Lower lobe of right lung (tissue), 2 donors: Measurements from ENCODE around the gene VASH2. TPM values are rescaled to one million over a fixed set of nuclear protein-coding genes. Genes with fewer than 3 reads are reported as not detected.
A peak's percentile ranks its signal among the peaks of the same experiment; 100 is the strongest.

Source experiments
- ATAC-seq, 2 donors: fragments of 200-7000 bp; cut with Tn5 transposase; one replicate each; pipeline ENCODE4 v1.9.1; 2020 to 2022; ENCODE audit warnings: mild to moderate bottlenecking in 2 of 2, moderate library complexity in 2 of 2
- DNase-seq: peaks from one replicate; pipeline ENCODE4 v3.0.0-alpha.2; 2020
- H3K27ac ChIP-seq: fragments of 200-600 bp; one replicate; pipeline ENCODE4 v1.8.0; 2022
- H3K27me3 ChIP-seq: fragments of 200-600 bp; one replicate; pipeline ENCODE4 v1.8.0; 2022; ENCODE audit warnings: low read depth
- H3K36me3 ChIP-seq: fragments of 200-600 bp; one replicate; pipeline ENCODE4 v1.8.0; 2022; ENCODE audit warnings: mild to moderate bottlenecking
- H3K4me1 ChIP-seq: fragments of 200-600 bp; one replicate; pipeline ENCODE4 v1.8.0; 2022
- H3K4me3 ChIP-seq: fragments of 200-600 bp; one replicate; pipeline ENCODE4 v1.8.0; 2022; ENCODE audit warnings: mild to moderate bottlenecking
- H3K9me3 ChIP-seq: fragments of 200-600 bp; one replicate; pipeline ENCODE4 v1.8.0; 2022
- CTCF ChIP-seq: fragments of 200-600 bp; IDR thresholded peaks from one replicate; pipeline ENCODE4 v1.8.0; 2022; ENCODE audit warnings: antibody characterized with exemption, mild to moderate bottlenecking
- intact Hi-C: fragments of 100-400 bp; cut with DNase I; formaldehyde crosslinking; loops from one replicate; pipeline ENCODE4 v1.11.0; 2022
- total RNA-seq: library from RNA; stranded (reverse); fragmentation: NEBNext Ultra II Directional; extraction: Animal tissue kit (Norgen Biotek cat#: 25700); gene quantifications from one replicate; pipeline ENCODE4 v1.2.1, GENCODE V29; 2021
- donor health status: DM: no; HTN: yes; CAD: no; lungs with severe emphysema.

The VASH2 gene
- total RNA-seq, 1 donor from 2014 or later: 1.6 TPM

GRCh38 chr1:213008564-213008963 is 58.2 kb downstream of the VASH2 start:
- intact Hi-C loops: no loop called here
- DNase-seq: no peak
- no peak for TF ChIP-seq CTCF
- Histone ChIP-seq H3K27me3 (no peaks in the 10 kb centered on the region), H3K9me3 (no peaks in the 10 kb centered on the region), H3K36me3 (peaks cover 79% of the 10 kb centered on the region), H3K27ac (no peak overlapping the region), H3K4me1 (peaks cover 3% of the 10 kb centered on the region), H3K4me3 (no peak overlapping the region)
- ATAC-seq: no peak

DNA sequence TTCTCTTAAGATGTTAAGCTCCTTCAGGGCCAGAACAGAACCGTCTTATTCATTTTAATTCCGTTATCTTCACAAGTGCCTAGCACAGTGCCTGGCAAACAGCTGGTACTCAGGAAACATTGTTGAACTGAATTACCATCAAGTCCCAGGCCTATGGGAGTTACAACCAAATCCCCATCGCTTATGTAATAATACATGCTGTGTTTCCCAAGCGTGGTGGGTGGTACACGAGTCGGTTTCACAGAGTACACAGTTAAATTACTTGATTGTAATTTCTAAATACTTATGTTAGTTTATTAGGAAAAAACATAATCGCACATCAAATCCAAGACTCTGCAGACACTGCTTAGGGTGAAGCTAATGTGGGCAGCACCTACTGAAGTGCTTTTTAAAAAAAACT is 64.3 kb downstream of the VASH2 start:
- H3K9me3 ChIP-seq: no peaks in the 10 kb centered on the region
- H3K27ac ChIP-seq: peak overlapping the region; percentile 94
- no peak for DNase-seq
- ATAC-seq: peak in 1 of 2 donors; percentile 10
- intact Hi-C loops: no loop called here
- peak overlapping the region; percentile 93 for H3K4me3 ChIP-seq
- peaks cover 29% of the 10 kb centered on the region for H3K36me3 ChIP-seq
- H3K27me3 ChIP-seq: no peaks in the 10 kb centered on the region
- H3K4me1 ChIP-seq: peaks cover 19% of the 10 kb centered on the region
- no peak for TF ChIP-seq CTCF

- Histone ChIP-seq H3K27me3 (no peaks in the 10 kb centered on the region), H3K27ac (peak within 1 kb of the TSS; percentile 94), H3K36me3 (peaks cover 26% of the 10 kb centered on the region), H3K9me3 (no peaks in the 10 kb centered on the region), H3K4me3 (peak within 1 kb of the TSS; percentile 93), H3K4me1 (peaks cover 19% of the 10 kb centered on the region)
- peak; percentile 98 for DNase-seq
- no peak for TF ChIP-seq CTCF
- intact Hi-C loops: no loop called here
- ATAC-seq: peak; percentile 99
Measured at GRCh38 chr1:213015099-213016050, 65.0 kb downstream of the VASH2 start, which contains the start of gene ANGEL2. ANGEL2 (minus strand) TSS chr1:213015867; CDS start chr1:213015671, 196 bp downstream.

DNA sequence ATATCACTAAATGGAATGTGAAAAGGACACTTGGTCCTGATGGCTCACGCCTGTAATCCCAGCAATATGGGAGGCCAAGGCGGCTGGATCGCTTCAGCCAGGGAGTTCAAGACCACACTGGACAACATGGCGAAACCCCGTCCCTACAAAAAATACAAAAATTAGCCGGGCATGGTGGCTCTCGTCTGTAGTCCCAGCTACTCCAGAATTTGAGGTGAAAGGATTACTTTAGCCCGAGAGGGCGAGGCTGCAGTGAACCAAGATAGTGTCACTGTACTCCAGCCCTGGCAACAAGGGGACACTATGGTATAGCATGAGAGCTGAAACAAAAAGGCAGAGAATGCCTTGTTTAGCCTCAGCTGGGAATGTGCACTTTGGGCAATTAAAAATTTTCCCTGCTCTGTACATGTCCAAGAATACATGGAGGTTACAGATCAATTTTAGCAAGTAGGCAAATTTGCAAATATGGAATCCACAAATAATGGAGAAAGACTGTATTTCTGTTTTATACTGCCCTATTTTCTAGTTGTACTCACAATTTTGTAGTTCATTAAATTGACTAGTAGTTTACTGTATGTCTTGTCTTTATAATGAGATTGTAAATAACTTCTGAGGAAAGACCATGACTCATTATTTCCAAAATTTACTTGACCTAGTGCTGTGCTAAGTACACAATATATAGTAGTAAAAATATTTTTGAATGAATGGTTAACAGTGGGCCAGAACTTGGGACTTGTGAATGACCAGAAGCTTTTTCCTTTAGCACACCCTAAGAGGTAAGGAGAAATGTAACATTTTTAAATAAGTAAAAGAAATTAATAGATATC is 67.3 kb downstream of the VASH2 start:
- no peaks in the 10 kb centered on the region for H3K27me3 ChIP-seq
- intact Hi-C loops: no loop called here
- no peak for ATAC-seq
- H3K4me3 ChIP-seq: no peak overlapping the region
- no peaks in the 10 kb centered on the region for H3K9me3 ChIP-seq
- TF ChIP-seq CTCF: no peak
- peaks cover 19% of the 10 kb centered on the region for H3K4me1 ChIP-seq
- no peak for DNase-seq
- H3K36me3 ChIP-seq: peaks cover 4% of the 10 kb centered on the region
- no peak overlapping the region for H3K27ac ChIP-seq

- peaks cover 4% of the 10 kb centered on the region for H3K27me3 ChIP-seq
- H3K9me3 ChIP-seq: no peaks in the 10 kb centered on the region
- no peak overlapping the region for H3K4me3 ChIP-seq
- H3K27ac ChIP-seq: no peak overlapping the region
- peaks cover 8% of the 10 kb centered on the region for H3K4me1 ChIP-seq
- ATAC-seq (no peak), DNase-seq (no peak)
- intact Hi-C loops: no loop called here
- no peak for TF ChIP-seq CTCF
- H3K36me3 ChIP-seq: no peaks in the 10 kb centered on the region
Measured at GRCh38 chr1:213019450-213019849, 69.1 kb downstream of the VASH2 start.
